BLaER1 treated with 17β-estradiol and CSF1 and Interleukin-3, amounts not matched to agents 10 nM and 100 nM (cell line): ENCODE data around the gene GBX1.

Experiments
- H3K27ac ChIP-seq, 11 experiments: shearing (Covaris generic); formaldehyde crosslinking; 2 replicates each; pipeline ENCODE4 v1.8.1; 2022
- H3K27me3 ChIP-seq, 11 experiments: shearing (Covaris generic); formaldehyde crosslinking; 2 replicates each; pipeline ENCODE4 v1.8.1; 2022
- H3K36me3 ChIP-seq, 11 experiments: shearing (Covaris generic); formaldehyde crosslinking; 2 replicates each; pipeline ENCODE4 v1.8.1; 2022
- H3K4me1 ChIP-seq, 10 experiments: shearing (Covaris generic); formaldehyde crosslinking; 2 replicates each; pipeline ENCODE4 v1.8.1; 2022
- H3K4me2 ChIP-seq, 11 experiments: shearing (Covaris generic); formaldehyde crosslinking; 2 replicates each; pipeline ENCODE4 v1.8.1; 2022
- H3K4me3 ChIP-seq, 10 experiments: shearing (Covaris generic); formaldehyde crosslinking; 2 replicates each; pipeline ENCODE4 v1.8.1; 2022
- H3K9ac ChIP-seq, 11 experiments: shearing (Covaris generic); formaldehyde crosslinking; 2 replicates each; pipeline ENCODE4 v1.8.1; 2022
- H3K9me3 ChIP-seq, 11 experiments: shearing (Covaris generic); formaldehyde crosslinking; replicated peaks in 1 of 11; 2 replicates each; pipeline ENCODE4 v1.8.1; 2022
- H4K20me1 ChIP-seq, 11 experiments: shearing (Covaris generic); formaldehyde crosslinking; 2 replicates each; pipeline ENCODE4 v1.8.1; 2022
- Cebpa-rat ChIP-seq, 11 experiments: shearing (Covaris generic); IDR thresholded peaks; 2 replicates each; pipeline ENCODE4 v1.8.1; 2022

Gene GBX1

GRCh38 chr7:151188252-151188542, 20.7 kb upstream of the GBX1 start:
- Histone ChIP-seq H3K27me3 (peaks cover 23 to 81% (median 63%) of the 10 kb centered on the region in 11 experiments), H3K36me3 (no peaks in the 10 kb centered on the region), H3K4me1 (peaks cover 8 to 35% (median 22%) of the 10 kb centered on the region in 10 experiments), H3K4me2 (peak overlapping the region; percentile 6 to 94 (median 75); a peak in 20 of 22 replicates), H3K9ac (peak overlapping the region in 1 of 11 experiments; percentile 32; a peak in 2 of 22 replicates), H3K4me3 (no peak overlapping the region), H3K27ac (no peak overlapping the region), H3K9me3 (no peaks in the 10 kb centered on the region), H4K20me1 (peaks cover 0 to 30% (median 8%) of the 10 kb centered on the region in 11 experiments; a peak in 13 of 22 replicates)
- TF ChIP-seq Cebpa-rat (IDR thresholded peaks at IDR 0.05) = no peak

- Histone ChIP-seq H3K36me3 (no peaks in the 10 kb centered on the region), H3K27ac (no peak overlapping the region), H3K4me2 (peak overlapping the region; percentile 6 to 94 (median 75); a peak in 21 of 22 replicates), H3K9ac (peak overlapping the region in 2 of 11 experiments; percentile 16 to 32; a peak in 3 of 22 replicates), H3K9me3 (no peaks in the 10 kb centered on the region), H3K4me1 (peaks cover 8 to 35% (median 22%) of the 10 kb centered on the region in 10 experiments), H4K20me1 (peaks cover 0 to 30% (median 8%) of the 10 kb centered on the region in 11 experiments; a peak in 13 of 22 replicates), H3K27me3 (peaks cover 23 to 75% (median 57%) of the 10 kb centered on the region in 11 experiments), H3K4me3 (no peak overlapping the region)
- TF ChIP-seq Cebpa-rat (IDR thresholded peaks at IDR 0.05) = no peak
These were observed 20.1 kb upstream of the GBX1 start for GRCh38 chr7:151187409-151188251.

- Histone ChIP-seq H3K27ac (no peak within 1 kb of the TSS), H3K36me3 (no peaks in the 10 kb centered on the region), H3K4me1 (peaks cover 8 to 35% (median 22%) of the 10 kb centered on the region in 10 experiments), H3K9me3 (no peaks in the 10 kb centered on the region), H3K4me2 (peak within 1 kb of the TSS; percentile 6 to 94 (median 75); a peak in 21 of 22 replicates), H3K27me3 (peaks cover 23 to 67% (median 50%) of the 10 kb centered on the region in 11 experiments), H3K9ac (peak within 1 kb of the TSS in 2 of 11 experiments; percentile 16 to 32; a peak in 3 of 22 replicates), H3K4me3 (no peak within 1 kb of the TSS), H4K20me1 (peaks cover 0 to 30% (median 8%) of the 10 kb centered on the region in 11 experiments; a peak in 12 of 22 replicates)
- TF ChIP-seq Cebpa-rat (IDR thresholded peaks at IDR 0.05) = no peak
These were observed 19.3 kb upstream of the GBX1 start, which contains the start of gene ASB10 for GRCh38 chr7:151186640-151187408. TSS of gene ASB10 (minus strand) at chr7:151187250. CDS start at chr7:151187130, 120 bp downstream.

GRCh38 chr7:151185762-151186639, 18.5 kb upstream of the GBX1 start:
- TF ChIP-seq Cebpa-rat (IDR thresholded peaks at IDR 0.05) = no peak
- Histone ChIP-seq H3K9me3 (no peaks in the 10 kb centered on the region), H3K27me3 (peaks cover 23 to 59% (median 42%) of the 10 kb centered on the region in 11 experiments), H3K27ac (no peak overlapping the region), H3K9ac (no peak overlapping the region), H3K4me2 (0 out of 22 replicates have a peak overlapping the region, but pooled peaks of 1 of the 11 experiments have one; percentile 90), H3K4me1 (peaks cover 8 to 35% (median 22%) of the 10 kb centered on the region in 10 experiments), H3K36me3 (no peaks in the 10 kb centered on the region), H4K20me1 (peaks cover 0 to 28% (median 8%) of the 10 kb centered on the region in 11 experiments; a peak in 11 of 22 replicates), H3K4me3 (no peak overlapping the region)

- Histone ChIP-seq H3K9ac (no peak overlapping the region), H3K36me3 (no peaks in the 10 kb centered on the region), H3K4me2 (no peak overlapping the region), H4K20me1 (peaks cover 0 to 5% (median 0%) of the 10 kb centered on the region in 11 experiments; a peak in 3 of 22 replicates), H3K27ac (no peak overlapping the region), H3K4me3 (no peak overlapping the region), H3K9me3 (no peaks in the 10 kb centered on the region), H3K4me1 (no peaks in the 10 kb centered on the region), H3K27me3 (peaks cover 0 to 9% (median 0%) of the 10 kb centered on the region in 11 experiments; a peak in 3 of 22 replicates)
- no peak for TF ChIP-seq Cebpa-rat (IDR thresholded peaks at IDR 0.05)
These were observed 13.5 kb upstream of the GBX1 start for GRCh38 chr7:151181011-151181431.

- Histone ChIP-seq H3K36me3 (no peaks in the 10 kb centered on the region), H3K9ac (no peak overlapping the region), H3K4me1 (no peaks in the 10 kb centered on the region), H3K27ac (no peak overlapping the region), H4K20me1 (peaks cover 0 to 5% (median 0%) of the 10 kb centered on the region in 11 experiments; a peak in 3 of 22 replicates), H3K4me3 (no peak overlapping the region), H3K27me3 (no peaks in the 10 kb centered on the region; a peak in 2 of 22 replicates), H3K9me3 (peaks cover 0 to 2% (median 0%) of the 10 kb centered on the region in 11 experiments; a peak in 2 of 22 replicates), H3K4me2 (no peak overlapping the region)
- no peak for TF ChIP-seq Cebpa-rat (IDR thresholded peaks at IDR 0.05)
These were observed 12.5 kb upstream of the GBX1 start for GRCh38 chr7:151179946-151180345.

- H3K27me3 ChIP-seq = no peaks in the 10 kb centered on the region; a peak in 2 of 22 replicates
These were observed 11.9 kb upstream of the GBX1 start for GRCh38 chr7:151179287-151179860.

GRCh38 chr7:151178831-151179230, 11.3 kb upstream of the GBX1 start:
- Histone ChIP-seq H4K20me1 (peaks cover 0 to 5% (median 0%) of the 10 kb centered on the region in 11 experiments; a peak in 3 of 22 replicates), H3K27ac (no peak overlapping the region), H3K9me3 (peaks cover 0 to 13% (median 10%) of the 10 kb centered on the region in 11 experiments; a peak in 19 of 22 replicates), H3K4me1 (no peaks in the 10 kb centered on the region), H3K4me3 (no peak overlapping the region), H3K27me3 (no peaks in the 10 kb centered on the region; a peak in 2 of 22 replicates), H3K4me2 (no peak overlapping the region), H3K9ac (no peak overlapping the region), H3K36me3 (no peaks in the 10 kb centered on the region)
- TF ChIP-seq Cebpa-rat (IDR thresholded peaks at IDR 0.05) = no peak

More at GRCh38 chr7:151179287-151179860, 11.9 kb upstream of the GBX1 start:
- Histone ChIP-seq H3K36me3 (no peaks in the 10 kb centered on the region), H3K9ac (no peak overlapping the region), H3K4me2 (no peak overlapping the region), H3K4me1 (no peaks in the 10 kb centered on the region), H4K20me1 (peaks cover 0 to 5% (median 0%) of the 10 kb centered on the region in 11 experiments; a peak in 3 of 22 replicates), H3K27ac (no peak overlapping the region), H3K4me3 (no peak overlapping the region), H3K9me3 (peaks cover 0 to 7% (median 5%) of the 10 kb centered on the region in 11 experiments; a peak in 18 of 22 replicates)
- no peak for TF ChIP-seq Cebpa-rat (IDR thresholded peaks at IDR 0.05)
